Left hindlimb (tissue), 1 donor: Measurements from ENCODE around the gene CCDC179.

ENCODE experiments used
- DNase-seq: peaks from one replicate; pipeline ENCODE4 v3.0.0-alpha.2; 2018

Gene CCDC179

GRCh38 chr11:22860241-22860640 is at the start of gene CCDC179:
TSS of gene CCDC179 (minus strand) at chr11:22860474. CDS start at chr11:22860421, 53 bp downstream.
- DNase-seq = no peak

- DNase-seq = no peak
Measured at GRCh38 chr11:22903782-22904181, 43.5 kb upstream of the CCDC179 start.

- DNase-seq = no peak
Measured at GRCh38 chr11:22901603-22902002, 41.3 kb upstream of the CCDC179 start.

- DNase-seq = no peak
Measured at GRCh38 chr11:22900764-22901486, 40.7 kb upstream of the CCDC179 start.

GRCh38 chr11:22898036-22898435 is 37.8 kb upstream of the CCDC179 start:
- DNase-seq = no peak

GRCh38 chr11:22890227-22890626 is 30.0 kb upstream of the CCDC179 start:
- DNase-seq = no peak

GRCh38 chr11:22884217-22884616 is 23.9 kb upstream of the CCDC179 start:
- no peak for DNase-seq

- DNase-seq = peak; percentile 27
Measured at GRCh38 chr11:22879630-22880029, 19.4 kb upstream of the CCDC179 start.

- no peak for DNase-seq
Measured at GRCh38 chr11:22878604-22879003, 18.3 kb upstream of the CCDC179 start.

- DNase-seq = no peak
Measured at GRCh38 chr11:22878039-22878438, 17.8 kb upstream of the CCDC179 start.

GRCh38 chr11:22875869-22876473 is 15.7 kb upstream of the CCDC179 start:
- DNase-seq = peak; percentile 42

- no peak for DNase-seq
Measured at GRCh38 chr11:22869325-22869724, 9.1 kb upstream of the CCDC179 start.

GRCh38 chr11:22859756-22860155 is 518 bp downstream of the CCDC179 start:
- no peak for DNase-seq

- DNase-seq = no peak
Measured at GRCh38 chr11:22851477-22851876, 8.8 kb downstream of the CCDC179 start.

GRCh38 chr11:22846726-22847125 is 13.5 kb downstream of the CCDC179 start:
- DNase-seq = no peak

- DNase-seq = no peak
Measured at GRCh38 chr11:22832315-22833015, 27.8 kb downstream of the CCDC179 start.

GRCh38 chr11:22830082-22830414 is 30.2 kb downstream of the CCDC179 start:
- DNase-seq = no peak

GRCh38 chr11:22829231-22830081 is 30.8 kb downstream of the CCDC179 start, which contains the start of gene SVIP:
TSS of gene SVIP (minus strand) at chr11:22829801. CDS start at chr11:22829748, 53 bp downstream.
- peak; percentile 93 for DNase-seq

- no peak for DNase-seq
Measured at GRCh38 chr11:22828373-22828772, 31.9 kb downstream of the CCDC179 start.

- DNase-seq = no peak
Measured at GRCh38 chr11:22822203-22822602, 38.1 kb downstream of the CCDC179 start.

GRCh38 chr11:22809893-22810292 is 50.4 kb downstream of the CCDC179 start:
- no peak for DNase-seq

- DNase-seq = no peak
Measured at GRCh38 chr11:22808571-22809197, 51.6 kb downstream of the CCDC179 start.
